ENCODE results near the gene ZNF804B.

Gene ZNF804B

GRCh38 chr7:88985295-88985694 lies 225.8 kb downstream of the ZNF804B start:
- H3K4me3 ChIP-seq (ENCODE audit: low read depth, low read length) = no peak overlapping the region
- DNase-seq = no peak

GRCh38 chr7:89001306-89001705 lies 241.8 kb downstream of the ZNF804B start:
- TF ChIP-seq CTCF (IDR thresholded peaks at IDR 0.05; ENCODE audit: low read depth, low read length) = no peak
- Histone ChIP-seq H3K9me3 (ENCODE audit: severe bottlenecking) (no peaks in the 10 kb centered on the region), H3K36me3 (no peaks in the 10 kb centered on the region), H3K27ac (no peak overlapping the region), H3K27me3 (ENCODE audit: insufficient read depth, low read depth, severe bottlenecking) (no peaks in the 10 kb centered on the region), H3K4me3 (ENCODE audit: low read depth, low read length) (no peak overlapping the region)
- no peak for DNase-seq

More at GRCh38 chr7:88985295-88985694, 225.8 kb downstream of the ZNF804B start:
- no peak for TF ChIP-seq CTCF (IDR thresholded peaks at IDR 0.05; ENCODE audit: low read depth, low read length)
- no peaks in the 10 kb centered on the region for H3K36me3 ChIP-seq
- H3K27ac ChIP-seq = no peak overlapping the region
- no peaks in the 10 kb centered on the region for H3K9me3 ChIP-seq (ENCODE audit: severe bottlenecking)
- H3K27me3 ChIP-seq (ENCODE audit: insufficient read depth, low read depth, severe bottlenecking) = no peaks in the 10 kb centered on the region

GRCh38 chr7:89002981-89003956 lies 243.8 kb downstream of the ZNF804B start:
- no peak overlapping the region for H3K27ac ChIP-seq
- no peaks in the 10 kb centered on the region for H3K9me3 ChIP-seq (ENCODE audit: severe bottlenecking)
- no peak overlapping the region for H3K4me3 ChIP-seq (ENCODE audit: low read depth, low read length)
- no peaks in the 10 kb centered on the region for H3K27me3 ChIP-seq (ENCODE audit: insufficient read depth, low read depth, severe bottlenecking)
- DNase-seq = no peak
- no peaks in the 10 kb centered on the region for H3K36me3 ChIP-seq
- TF ChIP-seq CTCF (IDR thresholded peaks at IDR 0.05; ENCODE audit: low read depth, low read length) = no peak

GRCh38 chr7:89012016-89012415 lies 252.5 kb downstream of the ZNF804B start:
- no peak for TF ChIP-seq CTCF (IDR thresholded peaks at IDR 0.05; ENCODE audit: low read depth, low read length)
- H3K36me3 ChIP-seq = no peaks in the 10 kb centered on the region

GRCh38 chr7:89017695-89018094 lies 258.2 kb downstream of the ZNF804B start:
- H3K9me3 ChIP-seq (ENCODE audit: severe bottlenecking) = no peaks in the 10 kb centered on the region
- no peak for DNase-seq
- H3K27me3 ChIP-seq (ENCODE audit: insufficient read depth, low read depth, severe bottlenecking) = no peaks in the 10 kb centered on the region
- no peak overlapping the region for H3K27ac ChIP-seq
- no peak overlapping the region for H3K4me3 ChIP-seq (ENCODE audit: low read depth, low read length)
- H3K36me3 ChIP-seq = no peaks in the 10 kb centered on the region
- no peak for TF ChIP-seq CTCF (IDR thresholded peaks at IDR 0.05; ENCODE audit: low read depth, low read length)

More at GRCh38 chr7:89012016-89012415, 252.5 kb downstream of the ZNF804B start:
- no peak overlapping the region for H3K4me3 ChIP-seq (ENCODE audit: low read depth, low read length)
- H3K9me3 ChIP-seq (ENCODE audit: severe bottlenecking) = peaks cover 3% of the 10 kb centered on the region
- no peaks in the 10 kb centered on the region for H3K27me3 ChIP-seq (ENCODE audit: insufficient read depth, low read depth, severe bottlenecking)
- H3K27ac ChIP-seq = no peak overlapping the region
- no peak for DNase-seq
